DND-41 (cell line): ENCODE measurements around the gene MZT2A.
"Not testable (repeated sequence)": the region's sequence is repeated elsewhere in the genome, so short reads cannot be mapped to it uniquely, and the experiment has no call there.

ENCODE experiments used
- CTCF ChIP-seq: IDR thresholded peaks from 2 replicates; pipeline ENCODE4 v1.5.1; 2012; ENCODE audit warnings: borderline replicate concordance, low read length, moderate library complexity, mild to moderate bottlenecking; ENCODE audit not compliant: poor library complexity, severe bottlenecking; ENCODE audit errors: extremely low read depth
- EZH2 ChIP-seq: IDR thresholded peaks from 3 replicates; pipeline ENCODE4 v1.6.1; 2012; ENCODE audit warnings: borderline replicate concordance, low read depth, mild to moderate bottlenecking, moderate library complexity, low read length, inconsistent platforms; ENCODE audit not compliant: severe bottlenecking

DNA sequence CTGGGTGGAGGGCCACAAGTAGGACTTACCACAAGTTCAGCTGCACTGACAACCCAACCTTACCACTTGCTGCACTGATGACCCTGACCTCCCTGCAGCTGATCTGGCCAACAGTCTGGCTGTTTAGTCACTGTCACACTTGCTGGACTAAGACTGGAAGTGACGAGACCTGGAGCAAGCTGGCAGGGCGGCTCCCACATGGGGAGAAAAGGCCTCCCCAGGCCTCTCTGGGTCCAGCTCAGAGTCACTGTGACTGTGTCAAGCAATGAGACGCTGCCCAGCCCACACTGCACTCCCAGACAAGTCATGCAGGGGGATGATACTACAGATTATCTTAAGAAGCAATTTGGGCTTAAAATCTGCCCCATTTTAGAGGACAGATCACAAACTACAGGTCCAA is 21.3 kb downstream of the MZT2A start:
- not testable (repeated sequence) for TF ChIP-seq CTCF, EZH2
